Stimulated activated CD4-positive, alpha-beta T cell treated with anti-CD3 and anti-CD28 coated beads, Interleukin-4, amount 100 ng/mL, for 24 hours (primary cell): Measurements from ENCODE around the gene LFNG.
"Not testable (repeated sequence)": the region's sequence is repeated elsewhere in the genome, so short reads cannot be mapped to it uniquely, and the experiment has no call there.

ENCODE experiments used
- DNase-seq: peaks from one replicate; pipeline ENCODE4 v3.0.0-alpha.2; 2020

The LFNG gene

GRCh38 chr7:2520131-2520760 lies 672 bp downstream of the LFNG start:
- DNase-seq, result no peak

- DNase-seq, result no peak
Measured at GRCh38 chr7:2520761-2521290, 1.3 kb downstream of the LFNG start.

- no peak for DNase-seq
Measured at GRCh38 chr7:2521341-2521745, 1.8 kb downstream of the LFNG start.

GRCh38 chr7:2521952-2522591 lies 2.5 kb downstream of the LFNG start:
- peak; percentile 73 for DNase-seq

- DNase-seq, result peak; percentile 36
Measured at GRCh38 chr7:2522780-2523433, 3.3 kb downstream of the LFNG start.

GRCh38 chr7:2523461-2523936 lies 3.9 kb downstream of the LFNG start:
- DNase-seq, result no peak

GRCh38 chr7:2523941-2524807 lies 4.6 kb downstream of the LFNG start:
- DNase-seq, result no peak

- DNase-seq, result no peak
Measured at GRCh38 chr7:2524808-2525657, 5.5 kb downstream of the LFNG start.

- no peak for DNase-seq
Measured at GRCh38 chr7:2525658-2526630, 6.4 kb downstream of the LFNG start.

- DNase-seq, result no peak
Measured at GRCh38 chr7:2526659-2527504, 7.3 kb downstream of the LFNG start.

GRCh38 chr7:2527505-2528467 lies 8.2 kb downstream of the LFNG start:
- DNase-seq, result peak; percentile 62

- DNase-seq, result no peak
Measured at GRCh38 chr7:2528481-2529095, 9.0 kb downstream of the LFNG start.

- DNase-seq, result peak; percentile 37
Measured at GRCh38 chr7:2529161-2530070, 9.8 kb downstream of the LFNG start.

- DNase-seq, result peak; percentile 60
Measured at GRCh38 chr7:2530071-2530987, 10.8 kb downstream of the LFNG start.

- not testable (repeated sequence) for DNase-seq
Measured at GRCh38 chr7:2530994-2531795, 11.6 kb downstream of the LFNG start.
